Measurements from ENCODE around the gene MBD4. TPM values are rescaled to one million over a fixed set of nuclear protein-coding genes. Genes with fewer than 3 reads are reported as not detected.

Gene MBD4
- total and polyA plus RNA-seq, 4 donors: 16.7 to 49.8 (median 36.2) TPM

DNA sequence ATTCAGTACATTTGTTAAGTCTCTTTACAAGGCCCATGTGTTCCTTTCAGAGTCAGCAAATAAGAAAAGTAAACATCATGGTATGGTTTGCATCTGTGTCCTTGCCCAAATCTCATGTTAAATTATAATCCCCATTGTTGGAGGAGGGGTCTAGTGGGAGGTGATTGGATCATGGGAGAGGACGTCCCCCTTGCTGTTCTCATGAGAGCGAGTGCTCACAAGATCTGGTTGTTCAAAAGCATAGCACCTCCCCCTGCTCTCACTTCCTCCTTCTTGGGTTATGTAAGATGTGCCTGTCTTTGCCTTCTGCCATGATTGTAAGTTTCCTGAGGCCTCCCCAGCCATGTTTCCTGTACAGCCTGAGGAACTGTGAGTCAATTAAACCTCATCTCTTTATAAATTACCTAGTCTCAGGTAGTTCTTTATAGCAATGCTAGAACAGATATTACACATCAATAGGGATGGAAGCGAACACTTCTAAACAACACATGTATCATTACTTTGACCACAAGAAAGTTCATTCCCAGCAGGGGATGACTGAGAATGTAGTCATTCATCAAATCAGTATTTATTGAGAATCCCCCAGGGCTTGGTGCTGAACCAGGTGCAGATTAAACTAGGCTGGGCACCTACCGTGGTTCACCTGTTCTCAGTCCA, 15.4 kb downstream of the MBD4 start:
- Histone ChIP-seq H3K27me3 (ENCODE audit: control insufficient read depth in 3 of 3, insufficient read depth in 3 of 3, low read length in 2 of 3) (no peaks in the 10 kb centered on the region), H3K4me1 (ENCODE audit: control insufficient read depth in 5 of 5, insufficient read depth in 5 of 5, low read length in 5 of 5) (peaks cover 0 to 12% (median 5%) of the 10 kb centered on the region in 5 donors), H3K9me3 (ENCODE audit: control insufficient read depth in 4 of 4, insufficient read depth in 3 of 4, low read length in 3 of 4) (no peaks in the 10 kb centered on the region), H3K4me3 (no peak overlapping the region), H3K36me3 (ENCODE audit: control insufficient read depth in 4 of 4, insufficient read depth in 4 of 4, low read length in 4 of 4) (no peaks in the 10 kb centered on the region), H3K27ac (ENCODE audit: low read depth in 1 of 2, low read length in 1 of 2) (no peak overlapping the region), H3K9ac (ENCODE audit: insufficient read depth in 1 of 2, low read length in 2 of 2) (no peak overlapping the region)
- DNase-seq (peak in 1 of 3 donors; percentile 28), ATAC-seq (ENCODE audit: insufficient read depth, low FRiP score) (no peak)
- 68 to 69% methylated on average over 4 of the region's 4 CpGs for WGBS, 2 donors
- TF ChIP-seq, protein P1, sequence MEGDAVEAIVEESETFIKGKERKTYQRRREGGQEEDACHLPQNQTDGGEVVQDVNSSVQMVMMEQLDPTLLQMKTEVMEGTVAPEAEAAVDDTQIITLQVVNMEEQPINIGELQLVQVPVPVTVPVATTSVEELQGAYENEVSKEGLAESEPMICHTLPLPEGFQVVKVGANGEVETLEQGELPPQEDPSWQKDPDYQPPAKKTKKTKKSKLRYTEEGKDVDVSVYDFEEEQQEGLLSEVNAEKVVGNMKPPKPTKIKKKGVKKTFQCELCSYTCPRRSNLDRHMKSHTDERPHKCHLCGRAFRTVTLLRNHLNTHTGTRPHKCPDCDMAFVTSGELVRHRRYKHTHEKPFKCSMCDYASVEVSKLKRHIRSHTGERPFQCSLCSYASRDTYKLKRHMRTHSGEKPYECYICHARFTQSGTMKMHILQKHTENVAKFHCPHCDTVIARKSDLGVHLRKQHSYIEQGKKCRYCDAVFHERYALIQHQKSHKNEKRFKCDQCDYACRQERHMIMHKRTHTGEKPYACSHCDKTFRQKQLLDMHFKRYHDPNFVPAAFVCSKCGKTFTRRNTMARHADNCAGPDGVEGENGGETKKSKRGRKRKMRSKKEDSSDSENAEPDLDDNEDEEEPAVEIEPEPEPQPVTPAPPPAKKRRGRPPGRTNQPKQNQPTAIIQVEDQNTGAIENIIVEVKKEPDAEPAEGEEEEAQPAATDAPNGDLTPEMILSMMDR (IDR thresholded peaks at IDR 0.05; ENCODE audit: control extremely low read depth, extremely low read depth): no peak

DNA sequence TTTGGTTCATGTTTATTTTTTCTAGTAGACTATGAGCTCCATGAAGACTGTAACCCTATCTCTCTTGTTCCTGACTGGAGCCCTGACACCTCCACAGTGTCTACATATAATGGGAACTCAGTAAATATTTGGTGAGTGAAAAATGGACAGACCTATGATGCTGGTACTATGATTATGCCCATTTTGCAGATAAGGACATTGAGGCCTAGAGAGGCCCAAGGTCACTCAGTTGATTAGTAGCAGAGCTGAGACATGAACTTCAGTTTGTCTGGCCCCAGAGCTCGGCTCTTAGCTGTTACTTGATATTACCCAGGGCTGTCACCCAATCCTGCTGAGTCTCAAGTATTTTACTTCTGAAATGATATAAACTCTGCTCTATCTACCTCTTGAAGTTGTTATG, 16.9 kb downstream of the MBD4 start:
- peaks cover 0 to 4% (median 3%) of the 10 kb centered on the region in 5 donors for H3K4me1 ChIP-seq (ENCODE audit: control insufficient read depth in 5 of 5, insufficient read depth in 5 of 5, low read length in 5 of 5)
- WGBS, 2 donors: 92 to 100% methylated on average over 1 of the region's 1 CpG
- TF ChIP-seq, protein P1 (IDR thresholded peaks at IDR 0.05; ENCODE audit: control extremely low read depth, extremely low read depth): no peak
- H3K27ac ChIP-seq (ENCODE audit: low read depth in 1 of 2, low read length in 1 of 2): no peak overlapping the region
- no peaks in the 10 kb centered on the region for H3K36me3 ChIP-seq (ENCODE audit: control insufficient read depth in 4 of 4, insufficient read depth in 4 of 4, low read length in 4 of 4)
- H3K9me3 ChIP-seq (ENCODE audit: control insufficient read depth in 4 of 4, insufficient read depth in 3 of 4, low read length in 3 of 4): no peaks in the 10 kb centered on the region
- H3K27me3 ChIP-seq (ENCODE audit: control insufficient read depth in 3 of 3, insufficient read depth in 3 of 3, low read length in 2 of 3): no peaks in the 10 kb centered on the region
- no peak for ATAC-seq (ENCODE audit: insufficient read depth, low FRiP score)
- no peak overlapping the region for H3K9ac ChIP-seq (ENCODE audit: insufficient read depth in 1 of 2, low read length in 2 of 2)
- no peak for DNase-seq
- no peak overlapping the region for H3K4me3 ChIP-seq

DNA sequence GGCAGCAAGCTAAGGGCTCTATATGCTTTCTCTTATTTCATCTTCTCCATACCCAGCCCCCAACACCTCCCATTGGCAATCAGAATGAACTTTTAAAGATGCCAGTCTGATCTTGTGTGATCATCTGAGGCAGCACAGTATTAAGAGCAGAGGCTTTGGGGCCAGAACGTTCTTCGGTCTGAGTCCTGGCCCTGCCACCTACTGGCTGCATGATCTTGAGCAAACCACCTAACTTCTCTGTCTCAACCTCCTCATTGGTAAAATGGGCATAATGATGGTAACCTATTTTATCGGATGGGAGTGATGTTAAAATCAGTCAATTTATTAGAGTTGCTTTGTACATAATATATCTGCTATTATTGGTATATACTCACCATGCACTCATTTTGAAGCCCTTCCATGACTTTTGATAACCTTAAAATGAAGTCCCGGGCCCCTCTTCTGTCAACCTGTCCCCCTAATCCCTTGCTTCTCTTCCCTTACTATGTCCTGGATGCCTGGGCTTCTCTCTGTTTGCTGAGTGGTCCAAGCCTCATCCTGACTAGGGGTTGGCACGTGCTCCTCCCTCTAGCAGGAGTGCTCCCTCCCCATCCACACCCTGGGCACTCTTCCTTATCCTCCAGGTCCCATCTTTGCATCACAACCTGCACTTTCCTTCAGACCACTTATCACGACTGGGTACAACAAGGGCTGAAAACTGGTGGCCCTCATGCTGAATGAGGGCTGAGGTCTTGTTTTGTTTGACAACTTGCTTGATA, 17.6 kb downstream of the MBD4 start:
- ATAC-seq (ENCODE audit: insufficient read depth, low FRiP score): no peak
- TF ChIP-seq, protein P1 (IDR thresholded peaks at IDR 0.05; ENCODE audit: control extremely low read depth, extremely low read depth): no peak

More for the DNA sequence above, 17.6 kb downstream of the MBD4 start:
- DNase-seq: no peak
- Histone ChIP-seq H3K27me3 (ENCODE audit: control insufficient read depth in 3 of 3, insufficient read depth in 3 of 3, low read length in 2 of 3) (no peaks in the 10 kb centered on the region), H3K27ac (ENCODE audit: low read depth in 1 of 2, low read length in 1 of 2) (no peak overlapping the region), H3K4me3 (no peak overlapping the region), H3K9me3 (ENCODE audit: control insufficient read depth in 4 of 4, insufficient read depth in 3 of 4, low read length in 3 of 4) (no peaks in the 10 kb centered on the region), H3K9ac (ENCODE audit: insufficient read depth in 1 of 2, low read length in 2 of 2) (no peak overlapping the region), H3K36me3 (ENCODE audit: control insufficient read depth in 4 of 4, insufficient read depth in 4 of 4, low read length in 4 of 4) (no peaks in the 10 kb centered on the region), H3K4me1 (ENCODE audit: control insufficient read depth in 5 of 5, insufficient read depth in 5 of 5, low read length in 5 of 5) (peaks cover 0 to 8% (median 5%) of the 10 kb centered on the region in 5 donors)
- 79 to 83% methylated on average over 6 of the region's 6 CpGs for WGBS, 2 donors
